ENCODE results near the gene HOXA3. TPM values are rescaled to one million over a fixed set of nuclear protein-coding genes. Genes with fewer than 3 reads are reported as not detected.
A peak's percentile ranks its signal among the peaks of the same experiment; 100 is the strongest.

HOXA3 gene
- total and polyA plus RNA-seq, 7 donors, result 3.9 to 20.8 (median 10.3) TPM

GRCh38 chr7:27112361-27112760 lies 40.0 kb downstream of the HOXA3 start:
- WGBS, 2 donors, result 23 to 56% methylated on average over 4 of the region's 4 CpGs
- intact Hi-C loops (cut with DNase I), result no loop called here
- Histone ChIP-seq H3K27me3 (no peaks in the 10 kb centered on the region), H3K4me3 (peak overlapping the region in 1 of 4 donors; percentile 70), H3K27ac (peak overlapping the region; percentile 93 to 99 (median 94)), H3K9me3 (no peaks in the 10 kb centered on the region), H3K4me1 (peaks cover 0 to 83% (median 76%) of the 10 kb centered on the region in 4 donors), H3K36me3 (no peaks in the 10 kb centered on the region)
- TF ChIP-seq POLR2A (IDR thresholded peaks at IDR 0.05) (no peak), POLR2AphosphoS5 (IDR thresholded peaks at IDR 0.05) (no peak), CTCF (IDR thresholded peaks at IDR 0.05) (no peak), EP300 (IDR thresholded peaks at IDR 0.05) (no peak)
- no peak for DNase-seq

DNA sequence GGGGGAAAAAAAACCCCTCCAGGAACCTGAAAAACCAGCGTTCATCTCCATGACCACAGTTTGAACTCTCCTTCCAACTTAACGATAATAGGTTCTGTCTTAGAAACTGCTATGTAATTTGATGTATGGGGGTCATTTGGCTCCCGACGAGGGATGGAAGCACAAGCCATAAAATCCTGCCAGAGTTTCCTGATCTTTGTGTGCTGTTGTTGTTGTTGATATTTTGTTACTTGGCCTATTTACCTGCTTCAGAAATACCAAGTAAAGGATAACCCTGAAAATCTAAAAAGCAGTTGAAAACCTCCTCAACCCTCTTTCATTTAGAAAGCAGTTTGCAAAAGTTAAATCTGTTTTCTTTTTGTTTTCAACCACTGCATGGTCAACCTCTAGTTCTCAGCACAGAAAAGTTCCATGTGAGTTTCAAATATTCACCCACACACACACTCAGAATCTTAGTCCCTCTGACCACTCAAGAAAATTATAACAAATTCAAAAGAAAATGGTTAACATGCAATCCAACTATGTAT lies 40.6 kb downstream of the HOXA3 start:
- Histone ChIP-seq H3K4me1 (peaks cover 0 to 77% (median 71%) of the 10 kb centered on the region in 4 donors), H3K9me3 (no peaks in the 10 kb centered on the region), H3K4me3 (no peak overlapping the region), H3K27ac (peak overlapping the region; percentile 93 to 99 (median 94)), H3K27me3 (no peaks in the 10 kb centered on the region), H3K36me3 (no peaks in the 10 kb centered on the region)
- intact Hi-C loops (cut with DNase I), result no loop called here
- no peak for DNase-seq
- no peak for TF ChIP-seq CTCF (IDR thresholded peaks at IDR 0.05)
- TF ChIP-seq EP300 (IDR thresholded peaks at IDR 0.05), result no peak
- no peak for TF ChIP-seq POLR2A (IDR thresholded peaks at IDR 0.05)
- no peak for TF ChIP-seq POLR2AphosphoS5 (IDR thresholded peaks at IDR 0.05)
- 9 to 54% methylated on average over 4 of the region's 4 CpGs for WGBS, 2 donors

DNA sequence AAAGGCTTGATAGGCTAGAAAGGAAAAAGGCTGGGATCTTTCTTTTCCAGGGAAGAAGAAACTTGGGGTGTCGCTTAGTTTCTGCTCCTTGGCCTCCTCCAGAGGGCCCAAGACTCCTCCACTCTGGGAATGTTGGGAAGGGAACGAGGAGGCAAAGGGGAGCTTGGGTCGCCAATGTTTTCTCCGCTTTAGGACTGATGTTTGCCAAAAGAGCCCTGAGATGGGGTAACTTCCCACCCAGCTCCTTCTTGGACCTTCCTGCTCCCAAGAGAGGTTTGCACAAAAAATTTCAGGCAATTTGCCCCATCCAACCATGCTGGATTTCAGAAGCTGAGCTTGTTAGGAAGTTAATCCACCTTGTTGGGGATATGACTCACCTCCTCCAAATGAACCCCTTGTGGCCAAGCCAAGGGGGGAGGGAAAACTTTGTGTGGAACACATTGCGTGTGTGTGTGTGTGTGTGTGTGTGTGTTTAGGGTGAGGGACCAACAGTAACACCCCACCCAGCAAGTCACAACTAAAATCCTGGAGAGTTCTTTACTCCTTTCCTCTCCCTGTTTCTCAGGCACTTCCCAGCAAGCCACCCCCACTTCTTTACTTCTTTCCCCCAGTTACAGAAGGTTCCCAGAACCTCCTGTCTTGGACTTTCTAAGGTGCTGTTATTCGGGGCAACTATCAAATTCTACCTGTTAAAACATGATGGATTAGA lies 41.2 kb downstream of the HOXA3 start:
- Histone ChIP-seq H3K36me3 (no peaks in the 10 kb centered on the region), H3K4me3 (peak overlapping the region in 3 of 4 donors; percentile 18 to 42 (median 38)), H3K9me3 (no peaks in the 10 kb centered on the region), H3K4me1 (peaks cover 0 to 77% (median 65%) of the 10 kb centered on the region in 4 donors), H3K27me3 (no peaks in the 10 kb centered on the region), H3K27ac (peak overlapping the region; percentile 93 to 99 (median 94))
- DNase-seq, result peak; percentile 85
- intact Hi-C loops (cut with DNase I), result no loop called here
- 26 to 57% methylated on average over 6 of the region's 6 CpGs for WGBS, 2 donors
- TF ChIP-seq CTCF (IDR thresholded peaks at IDR 0.05), result no peak
- peak in 1 of 4 donors; percentile 44 for TF ChIP-seq POLR2AphosphoS5 (IDR thresholded peaks at IDR 0.05)
- no peak for TF ChIP-seq EP300 (IDR thresholded peaks at IDR 0.05)

- 31 to 66% methylated on average over 66 of the region's 66 CpGs for WGBS, 2 donors
- Histone ChIP-seq H3K4me3 (peak overlapping the region; percentile 14 to 42 (median 28)), H3K27me3 (no peaks in the 10 kb centered on the region), H3K36me3 (no peaks in the 10 kb centered on the region), H3K4me1 (peaks cover 0 to 78% (median 61%) of the 10 kb centered on the region in 4 donors), H3K27ac (peak overlapping the region; percentile 93 to 99 (median 94)), H3K9me3 (no peaks in the 10 kb centered on the region)
- intact Hi-C loops (cut with DNase I), result no loop called here
- peak; percentile 89 for DNase-seq
- TF ChIP-seq EP300 (IDR thresholded peaks at IDR 0.05) (peak in 1 of 4 donors; percentile 24), POLR2AphosphoS5 (IDR thresholded peaks at IDR 0.05) (peak in 3 of 4 donors; percentile 64 to 69 (median 64)), CTCF (IDR thresholded peaks at IDR 0.05) (no peak)
These were observed 42.0 kb downstream of the HOXA3 start for GRCh38 chr7:27110186-27111031.
